B cell (primary cell): ENCODE data around the gene TRAPPC3L. TPM values are rescaled to one million over a fixed set of nuclear protein-coding genes. Genes with fewer than 3 reads are reported as not detected.

ENCODE experiments used
- ATAC-seq: fragments of 200-7000 bp; cut with Tn5 transposase; one replicate; pipeline ENCODE4 v1.10.0; 2021; ENCODE audit warnings: low read depth, mild to moderate bottlenecking, moderate number of reproducible peaks, moderate library complexity
- CTCF ChIA-PET: fragments of 350-600 bp; sonication (Branson Sonifier 250); formaldehyde crosslinking; loops from one replicate; lab custom pipeline; 2021; ENCODE audit warnings: antibody characterized with exemption, inconsistent platforms; lab: Charles Lee
- POLR2A ChIA-PET: fragments of 350-600 bp; sonication (Branson Sonifier 250); formaldehyde crosslinking; loops from one replicate; lab custom pipeline; 2021; ENCODE audit warnings: antibody characterized with exemption; lab: Charles Lee
- DNase-seq: peaks from one replicate; pipeline ENCODE4 v3.0.0; 2013
- H2AFZ ChIP-seq: 2 replicates; pipeline ENCODE4 v1.6.1; 2012; ENCODE audit warnings: mild to moderate bottlenecking, low read depth, low read length; ENCODE audit not compliant: insufficient read depth, poor library complexity, severe bottlenecking
- H3K27ac ChIP-seq, 2 donors: 1 replicate in 1 of 2; 2 replicates in 1 of 2; pipeline ENCODE4 v1.5.1; 2012 to 2013; ENCODE audit warnings: low read length in 2 of 2, mild to moderate bottlenecking in 2 of 2, moderate library complexity in 1 of 2
- H3K27me3 ChIP-seq, 4 experiments: fragments of 200-600 bp in 1 of 4; sonication (generic) in 1 of 4; replicated peaks in 1 of 4; 1 replicate in 2 of 4; 2 replicates in 2 of 4; pipeline versions ENCODE4 v1.6.1 to v1.7.0; 2013 to 2016; ENCODE audit warnings: low read length in 3 of 4, mild to moderate bottlenecking in 2 of 4, mixed read lengths in 1 of 4, moderate library complexity in 1 of 4; ENCODE audit not compliant: insufficient read depth in 4 of 4, control insufficient read depth in 3 of 4; ENCODE audit errors: control extremely low read depth in 1 of 4
- H3K36me3 ChIP-seq, 2 experiments: replicated peaks in 1 of 2; 1 replicate in 1 of 2; 2 replicates in 1 of 2; pipeline versions ENCODE4 v1.6.1 to v1.7.1; 2013; ENCODE audit warnings: low read length in 1 of 2; ENCODE audit not compliant: insufficient read depth in 2 of 2, control insufficient read depth in 1 of 2; ENCODE audit errors: control extremely low read depth in 1 of 2, extremely low read depth in 1 of 2
- H3K4me1 ChIP-seq, 2 donors: fragments of 200-600 bp in 1 of 2; sonication (generic) in 1 of 2; 1 replicate in 1 of 2; 2 replicates in 1 of 2; pipeline versions ENCODE4 v1.5.1 to v1.6.1; 2013 to 2017; ENCODE audit warnings: low read length in 2 of 2; ENCODE audit not compliant: control insufficient read depth in 2 of 2, insufficient read depth in 2 of 2
- H3K4me2 ChIP-seq: replicated peaks from 2 replicates; pipeline ENCODE3; 2012; ENCODE audit warnings: mild to moderate bottlenecking, low read depth, low read length; ENCODE audit not compliant: poor library complexity, severe bottlenecking
- H3K4me3 ChIP-seq, 5 experiments: fragments of 200-600 bp in 1 of 5; sonication (generic) in 1 of 5; 1 replicate in 3 of 5; 2 replicates in 2 of 5; pipeline versions ENCODE4 v1.5.1 to v1.7.0; 2011 to 2016; ENCODE audit warnings: low read length in 4 of 5, mild to moderate bottlenecking in 4 of 5, low read depth in 2 of 5, control low read depth in 1 of 5, moderate library complexity in 1 of 5; ENCODE audit not compliant: insufficient read depth in 1 of 5; ENCODE audit errors: control extremely low read depth in 1 of 5, extremely low read depth in 1 of 5
- H3K79me2 ChIP-seq: fragments of 200-600 bp; sonication (generic); one replicate; pipeline ENCODE4 v1.6.0; 2016; ENCODE audit warnings: low read length; ENCODE audit not compliant: control insufficient read depth, insufficient read depth
- H3K9ac ChIP-seq: fragments of 200-600 bp; sonication (generic); 2 replicates; pipeline ENCODE4 v1.6.1; 2017; ENCODE audit warnings: mild to moderate bottlenecking, low read length, moderate library complexity
- H3K9me3 ChIP-seq, 3 donors: one replicate each; pipeline versions ENCODE4 v1.6.1 to v1.7.1; 2013; ENCODE audit warnings: low read length in 2 of 3; ENCODE audit not compliant: control insufficient read depth in 2 of 3, insufficient read depth in 1 of 3; ENCODE audit errors: control extremely low read depth in 1 of 3
- H4K20me1 ChIP-seq: 2 replicates; pipeline ENCODE4 v1.6.0; 2012; ENCODE audit warnings: mild to moderate bottlenecking, low read length; ENCODE audit not compliant: insufficient read depth, control insufficient read depth, poor library complexity, severe bottlenecking
- H3K27ac Mint-ChIP-seq: one replicate; pipeline ENCODE4 v1.8.0; 2021; ENCODE audit warnings: mixed read lengths
- H3K27me3 Mint-ChIP-seq: one replicate; pipeline ENCODE4 v1.8.0; 2021; ENCODE audit warnings: mixed read lengths
- H3K4me1 Mint-ChIP-seq: one replicate; pipeline ENCODE4 v1.8.0; 2021; ENCODE audit warnings: mixed read lengths
- H3K4me3 Mint-ChIP-seq: one replicate; pipeline ENCODE4 v1.8.0; 2021; ENCODE audit warnings: mixed read lengths
- H3K9me3 Mint-ChIP-seq: one replicate; pipeline ENCODE4 v1.8.0; 2022; ENCODE audit warnings: mixed read lengths; ENCODE audit not compliant: insufficient read depth
- EZH2 ChIP-seq: IDR thresholded peaks from 2 replicates; pipeline ENCODE4 v1.6.1; 2012; ENCODE audit warnings: borderline replicate concordance, low read depth, mild to moderate bottlenecking, moderate library complexity, low read length; ENCODE audit not compliant: insufficient read depth, poor library complexity, severe bottlenecking
- WGBS: methylation state at CpG from one replicate; pipeline ENCODE4 v1.1.5; 2013; ENCODE audit warnings: missing lambda C conversion rate; ENCODE audit not compliant: insufficient coverage; 5-methylcytosine and 5-hydroxymethylcytosine counted together
- intact Hi-C: fragments of 100-400 bp; cut with micrococcal nuclease; formaldehyde crosslinking; loops from one replicate; pipeline ENCODE4 v1.10.0; 2022
- polyA plus RNA-seq: library from polyadenylated mRNA; depleted of rRNA; stranded (reverse); fragments of >200 nt; gene quantifications from 2 replicates; pipeline ENCODE4 v1.2.3, GENCODE V29; 2012
- total RNA-seq, 2 donors: library from RNA; stranded (reverse); fragments of 120-200 nt in 1 of 2; gene quantifications; 1 replicate in 1 of 2; 2 replicates in 1 of 2; pipeline versions ENCODE4 v1.2.3 to v1.2.4, GENCODE V29; 2013 to 2022
- TF ChIP-seq, protein P1 (sequence below): fragments of 200-600 bp; IDR thresholded peaks from one replicate; pipeline ENCODE4 v1.8.0; 2022; ENCODE audit warnings: antibody characterized with exemption, mild to moderate bottlenecking

TRAPPC3L gene
- total and polyA plus RNA-seq, 2 donors (not counting 1 experiment from before 2014, with no cell fraction given) = not detected

DNA sequence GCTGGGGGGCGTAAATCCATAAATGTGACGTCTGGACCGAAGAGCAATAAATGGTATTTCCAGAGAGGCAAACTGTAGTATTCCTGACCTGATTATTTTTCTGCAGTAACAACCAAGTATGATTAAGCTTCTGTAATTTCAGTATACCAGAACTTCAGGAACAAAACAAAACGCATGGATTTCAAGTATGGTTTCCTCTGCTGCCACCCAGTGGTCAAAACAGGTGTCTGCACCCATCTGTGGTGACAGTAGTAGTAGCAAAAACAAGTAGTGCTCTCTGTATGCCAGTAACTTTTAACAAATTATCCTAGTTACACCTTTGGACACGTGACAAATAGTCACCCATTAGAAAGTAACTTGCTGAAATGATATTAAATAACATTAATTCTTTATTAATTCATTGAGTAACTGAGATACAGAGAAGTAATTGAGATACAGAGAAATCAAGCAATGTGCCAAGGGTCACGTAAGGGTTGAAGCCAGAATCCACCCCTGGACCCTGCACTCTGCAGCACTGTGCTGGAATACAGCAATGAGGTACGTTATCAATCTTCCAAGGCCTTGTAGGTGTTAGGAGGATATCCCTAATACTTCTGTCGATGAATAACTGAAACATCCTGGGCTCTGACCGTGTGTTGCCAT is 16.0 kb upstream of the TRAPPC3L start:
- no peak overlapping the region for H3K27ac Mint-ChIP-seq
- intact Hi-C loops = loop anchor here (1.0 to 10.0 kb wide), 4 partner anchors 29 to 547 kb away; no protein-coding TSS in a partner anchor
- WGBS = 74% methylated on average over 6 of the region's 9 CpGs
- Histone ChIP-seq H4K20me1 (no peaks in the 10 kb centered on the region), H3K9ac (no peak overlapping the region), H3K27ac (no peak overlapping the region), H2AFZ (no peak overlapping the region), H3K36me3 (no peaks in the 10 kb centered on the region), H3K79me2 (no peaks in the 10 kb centered on the region), H3K4me3 (no peak overlapping the region), H3K4me1 (peaks cover 5 to 7% of the 10 kb centered on the region in 2 donors), H3K4me2 (no peak overlapping the region), H3K9me3 (no peaks in the 10 kb centered on the region), H3K27me3 (peaks cover 0 to 14% (median 9%) of the 10 kb centered on the region in 4 experiments)
- no peak overlapping the region for H3K4me3 Mint-ChIP-seq
- peaks cover 31% of the 10 kb centered on the region for H3K27me3 Mint-ChIP-seq
- ChIA-PET POLR2A (no interaction called here), CTCF (interaction anchor here (0.9 to 6.0 kb wide), 39 partner anchors 11 to 506 kb away, joined by 3 to 62 read pairs (median 5); partner anchors contain the start of genes RWDD1, TRAPPC3L, TSPYL1 and TSPYL4)
- no peaks in the 10 kb centered on the region for H3K9me3 Mint-ChIP-seq
- peak; percentile 82 for ATAC-seq
- TF ChIP-seq EZH2 = no peak
- TF ChIP-seq, protein P1, sequence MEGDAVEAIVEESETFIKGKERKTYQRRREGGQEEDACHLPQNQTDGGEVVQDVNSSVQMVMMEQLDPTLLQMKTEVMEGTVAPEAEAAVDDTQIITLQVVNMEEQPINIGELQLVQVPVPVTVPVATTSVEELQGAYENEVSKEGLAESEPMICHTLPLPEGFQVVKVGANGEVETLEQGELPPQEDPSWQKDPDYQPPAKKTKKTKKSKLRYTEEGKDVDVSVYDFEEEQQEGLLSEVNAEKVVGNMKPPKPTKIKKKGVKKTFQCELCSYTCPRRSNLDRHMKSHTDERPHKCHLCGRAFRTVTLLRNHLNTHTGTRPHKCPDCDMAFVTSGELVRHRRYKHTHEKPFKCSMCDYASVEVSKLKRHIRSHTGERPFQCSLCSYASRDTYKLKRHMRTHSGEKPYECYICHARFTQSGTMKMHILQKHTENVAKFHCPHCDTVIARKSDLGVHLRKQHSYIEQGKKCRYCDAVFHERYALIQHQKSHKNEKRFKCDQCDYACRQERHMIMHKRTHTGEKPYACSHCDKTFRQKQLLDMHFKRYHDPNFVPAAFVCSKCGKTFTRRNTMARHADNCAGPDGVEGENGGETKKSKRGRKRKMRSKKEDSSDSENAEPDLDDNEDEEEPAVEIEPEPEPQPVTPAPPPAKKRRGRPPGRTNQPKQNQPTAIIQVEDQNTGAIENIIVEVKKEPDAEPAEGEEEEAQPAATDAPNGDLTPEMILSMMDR = peak; percentile 98
- peaks cover 4% of the 10 kb centered on the region for H3K4me1 Mint-ChIP-seq
- peak; percentile 78 for DNase-seq

DNA sequence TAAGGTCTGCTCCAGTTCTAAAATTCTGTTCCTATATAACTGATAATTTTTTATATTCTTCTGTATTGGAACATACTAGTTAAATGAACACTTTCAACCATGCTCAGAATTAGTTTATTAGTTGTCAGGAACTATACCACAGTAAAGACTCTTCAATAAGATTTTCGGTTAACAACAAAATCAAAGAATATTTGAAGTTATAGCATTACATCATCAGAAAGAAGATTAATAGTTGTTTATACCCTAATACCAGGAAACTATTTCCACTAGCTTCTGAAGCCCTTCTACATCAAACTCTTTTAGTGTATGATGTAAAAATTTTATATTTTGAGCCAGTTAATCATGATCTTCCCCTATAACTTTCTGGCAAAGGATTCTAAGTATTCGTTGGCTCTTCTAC is 14.6 kb upstream of the TRAPPC3L start:
- DNase-seq (no peak), ATAC-seq (no peak)
- H3K27me3 ChIP-seq = peaks cover 0 to 6% (median 6%) of the 10 kb centered on the region in 4 experiments
- TF ChIP-seq, protein P1 = no peak
- no peak for TF ChIP-seq EZH2
- H3K4me1 Mint-ChIP-seq = peaks cover 4% of the 10 kb centered on the region
- CTCF ChIA-PET = interaction anchor here (0.8 to 6.0 kb wide), 24 partner anchors 12 to 448 kb away, joined by 3 to 62 read pairs (median 6); partner anchors contain the start of genes CALHM5, RWDD1, TRAPPC3L and TSPYL1
- H3K27ac Mint-ChIP-seq = no peak overlapping the region
- POLR2A ChIA-PET = no interaction called here
- no peaks in the 10 kb centered on the region for H3K9me3 Mint-ChIP-seq
- H3K79me2 ChIP-seq = no peaks in the 10 kb centered on the region
- H3K27ac ChIP-seq = no peak overlapping the region
- no peak overlapping the region for H3K4me2 ChIP-seq
- H3K4me1 ChIP-seq = peaks cover 5% of the 10 kb centered on the region in 2 donors
- H3K36me3 ChIP-seq = no peaks in the 10 kb centered on the region
- no peaks in the 10 kb centered on the region for H3K9me3 ChIP-seq
- peaks cover 31% of the 10 kb centered on the region for H3K27me3 Mint-ChIP-seq
- no peak overlapping the region for H3K9ac ChIP-seq
- H4K20me1 ChIP-seq = no peaks in the 10 kb centered on the region
- H3K4me3 Mint-ChIP-seq = no peak overlapping the region
- H2AFZ ChIP-seq = no peak overlapping the region
- intact Hi-C loops = loop anchor here (10.0 kb wide), 1 partner anchor 545 kb away; no protein-coding TSS in a partner anchor
- WGBS = no CpG with 5 or more reads among the region's 2 CpGs
- no peak overlapping the region for H3K4me3 ChIP-seq
